Activated T-helper 1 cell treated with anti-CD3 and anti-CD28 coated beads, Interleukin-12 subunit alpha, Interleukin-12 subunit beta, Interleukin-2, Interleukin-4 antibody, amounts not matched to agents 30 ng/mL and 10 ng/mL and 1 ng/mL, durations not matched to agents 14 hours and 24 hours and 36 hours (primary cell): ENCODE data around the gene RYR2. TPM values are rescaled to one million over a fixed set of nuclear protein-coding genes. Genes with fewer than 3 reads are reported as not detected.

Experiments
- DNase-seq: peaks from one replicate; pipeline ENCODE4 v3.0.0; 2021; ENCODE audit warnings: low spot score
- H3K27ac Mint-ChIP-seq: one replicate; pipeline ENCODE4 v1.8.0; 2021; ENCODE audit warnings: mild to moderate bottlenecking, mixed read lengths
- H3K27me3 Mint-ChIP-seq: one replicate; pipeline ENCODE4 v1.8.0; 2022; ENCODE audit warnings: mild to moderate bottlenecking, moderate library complexity, mixed read lengths; ENCODE audit not compliant: insufficient read depth
- H3K36me3 Mint-ChIP-seq: one replicate; pipeline ENCODE4 v1.8.0; 2021; ENCODE audit warnings: low read depth, mixed read lengths
- H3K4me1 Mint-ChIP-seq: one replicate; pipeline ENCODE4 v1.8.0; 2021; ENCODE audit warnings: low read depth, mixed read lengths
- H3K4me3 Mint-ChIP-seq: one replicate; pipeline ENCODE4 v1.8.0; 2021; ENCODE audit warnings: mild to moderate bottlenecking, moderate library complexity, mixed read lengths
- H3K9me3 Mint-ChIP-seq: one replicate; pipeline ENCODE4 v1.8.0; 2021; ENCODE audit warnings: mixed read lengths
- intact Hi-C: fragments of 100-400 bp; cut with micrococcal nuclease; formaldehyde crosslinking; loops from one replicate; pipeline ENCODE4 v1.15.1; 2024
- total RNA-seq: library from RNA; stranded (reverse); gene quantifications from 2 replicates; pipeline ENCODE4 v1.2.3, GENCODE V29; 2022

Gene RYR2
- total RNA-seq, 1 donor from 2014 or later: not detected

GRCh38 chr1:237012361-237012760 is 29.6 kb upstream of the RYR2 start:
- Mint-ChIP-seq H3K27me3 (no peaks in the 10 kb centered on the region), H3K4me3 (no peak overlapping the region), H3K36me3 (no peaks in the 10 kb centered on the region), H3K27ac (no peak overlapping the region), H3K4me1 (no peaks in the 10 kb centered on the region), H3K9me3 (no peaks in the 10 kb centered on the region)
- intact Hi-C loops: no loop called here
- DNase-seq: no peak

DNA sequence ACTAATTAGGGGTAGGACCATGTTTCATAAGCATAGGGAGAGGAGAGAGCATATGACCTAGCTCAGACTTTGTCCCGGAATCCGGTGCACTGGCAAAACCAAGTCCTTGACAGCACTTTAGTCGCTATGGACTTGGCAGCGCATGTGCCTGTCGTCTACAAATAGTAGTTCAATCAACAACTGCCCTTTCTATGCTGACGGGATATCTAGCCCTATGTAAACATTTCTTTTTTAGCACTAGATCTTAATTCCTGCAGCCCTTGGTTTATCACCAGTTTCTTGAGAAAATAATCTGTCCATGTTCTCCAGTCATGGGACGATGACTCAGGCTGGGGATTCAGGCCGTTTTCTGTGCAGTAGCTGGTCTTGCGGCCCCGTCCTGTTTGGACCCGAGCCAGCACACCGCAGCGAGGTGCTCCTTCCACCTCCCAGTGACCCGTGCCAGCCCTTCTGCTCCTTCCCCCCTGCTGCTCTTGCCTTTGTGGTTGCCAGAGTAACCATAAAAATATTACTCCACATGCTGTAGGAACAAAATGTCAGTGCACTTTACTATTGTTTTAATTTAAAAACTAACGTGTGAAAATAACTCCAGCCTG is 29.1 kb upstream of the RYR2 start:
- Mint-ChIP-seq H3K9me3 (no peaks in the 10 kb centered on the region), H3K4me1 (no peaks in the 10 kb centered on the region), H3K36me3 (no peaks in the 10 kb centered on the region), H3K27me3 (no peaks in the 10 kb centered on the region), H3K4me3 (no peak overlapping the region), H3K27ac (no peak overlapping the region)
- intact Hi-C loops: no loop called here
- no peak for DNase-seq

DNA sequence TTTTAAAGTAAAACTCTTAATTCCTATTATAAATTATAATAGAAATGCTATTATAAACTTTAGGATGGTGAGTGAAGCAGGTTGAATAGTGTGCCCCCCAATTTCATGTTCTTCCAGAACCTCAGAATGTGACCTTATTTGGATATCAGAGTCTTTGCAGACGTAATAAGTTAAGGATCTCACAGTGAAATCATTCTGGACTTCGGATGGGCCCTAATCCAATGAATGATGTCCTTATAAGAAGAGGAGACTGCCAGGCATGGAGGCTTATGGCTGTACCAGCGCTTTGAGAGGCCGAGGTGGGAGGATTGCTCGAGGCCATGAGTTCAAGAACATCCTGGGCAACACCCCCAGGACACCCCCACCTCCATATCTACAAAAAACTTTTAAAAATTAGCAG is 28.4 kb upstream of the RYR2 start:
- no peak overlapping the region for H3K27ac Mint-ChIP-seq
- H3K4me3 Mint-ChIP-seq: no peak overlapping the region
- no peaks in the 10 kb centered on the region for H3K27me3 Mint-ChIP-seq
- H3K9me3 Mint-ChIP-seq: no peaks in the 10 kb centered on the region
- no peaks in the 10 kb centered on the region for H3K4me1 Mint-ChIP-seq
- DNase-seq: no peak
- intact Hi-C loops: no loop called here
- H3K36me3 Mint-ChIP-seq: no peaks in the 10 kb centered on the region

DNA sequence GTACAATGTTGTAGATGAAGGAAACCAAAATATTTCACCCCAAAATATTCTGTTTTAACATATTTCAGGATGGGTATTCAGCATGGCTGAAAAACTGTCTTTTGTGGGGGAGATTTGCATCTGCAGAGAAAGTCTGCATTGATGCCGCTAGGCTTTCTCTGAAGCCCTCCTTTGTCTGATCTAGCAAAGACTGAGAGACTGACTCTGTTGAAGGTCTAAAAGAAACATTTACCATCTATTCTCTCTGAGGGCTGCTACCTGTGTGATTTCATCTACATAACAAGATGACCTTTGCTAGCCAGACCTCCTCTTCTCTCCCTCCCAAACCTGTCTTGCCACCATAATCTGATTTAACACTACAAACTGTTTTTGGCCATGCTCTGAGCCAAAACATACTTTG is 25.4 kb upstream of the RYR2 start:
- no peak for DNase-seq
- Mint-ChIP-seq H3K27me3 (no peaks in the 10 kb centered on the region), H3K4me1 (no peaks in the 10 kb centered on the region), H3K27ac (no peak overlapping the region), H3K4me3 (no peak overlapping the region), H3K36me3 (no peaks in the 10 kb centered on the region), H3K9me3 (no peaks in the 10 kb centered on the region)
- intact Hi-C loops: no loop called here

- Mint-ChIP-seq H3K4me1 (no peaks in the 10 kb centered on the region), H3K4me3 (no peak overlapping the region), H3K27ac (no peak overlapping the region), H3K36me3 (no peaks in the 10 kb centered on the region), H3K9me3 (no peaks in the 10 kb centered on the region), H3K27me3 (no peaks in the 10 kb centered on the region)
- DNase-seq: no peak
- intact Hi-C loops: no loop called here
Measured at GRCh38 chr1:237018896-237019295, 23.1 kb upstream of the RYR2 start.

- Mint-ChIP-seq H3K4me3 (no peak overlapping the region), H3K27me3 (no peaks in the 10 kb centered on the region), H3K9me3 (peaks cover 5% of the 10 kb centered on the region), H3K4me1 (no peaks in the 10 kb centered on the region), H3K27ac (no peak overlapping the region), H3K36me3 (no peaks in the 10 kb centered on the region)
- no peak for DNase-seq
- intact Hi-C loops: no loop called here
Measured at GRCh38 chr1:237025358-237026074, 16.5 kb upstream of the RYR2 start.

DNA sequence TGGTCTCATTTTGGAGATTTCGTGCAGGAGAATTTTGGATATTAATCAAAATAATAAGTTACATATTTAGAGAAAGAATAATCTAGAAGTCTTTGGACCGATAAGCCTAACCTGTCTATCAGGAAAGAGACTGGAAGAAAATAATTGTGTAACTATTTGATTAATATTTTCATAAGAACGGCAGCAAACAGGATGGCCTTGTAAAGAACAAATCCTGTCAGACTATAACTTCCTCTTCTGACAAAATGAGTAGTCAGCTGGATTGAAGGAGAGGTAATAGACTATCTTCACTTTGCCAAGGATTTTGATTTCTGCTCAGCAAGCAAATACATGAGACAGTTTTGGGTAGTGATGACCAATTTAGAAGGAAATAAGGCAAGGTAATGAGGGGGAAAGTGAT is 12.7 kb upstream of the RYR2 start:
- H3K36me3 Mint-ChIP-seq: no peaks in the 10 kb centered on the region
- no peak overlapping the region for H3K27ac Mint-ChIP-seq
- DNase-seq: no peak
- intact Hi-C loops: no loop called here
- no peak overlapping the region for H3K4me3 Mint-ChIP-seq
- peaks cover 5% of the 10 kb centered on the region for H3K9me3 Mint-ChIP-seq
- no peaks in the 10 kb centered on the region for H3K4me1 Mint-ChIP-seq
- H3K27me3 Mint-ChIP-seq: peaks cover 5% of the 10 kb centered on the region

DNA sequence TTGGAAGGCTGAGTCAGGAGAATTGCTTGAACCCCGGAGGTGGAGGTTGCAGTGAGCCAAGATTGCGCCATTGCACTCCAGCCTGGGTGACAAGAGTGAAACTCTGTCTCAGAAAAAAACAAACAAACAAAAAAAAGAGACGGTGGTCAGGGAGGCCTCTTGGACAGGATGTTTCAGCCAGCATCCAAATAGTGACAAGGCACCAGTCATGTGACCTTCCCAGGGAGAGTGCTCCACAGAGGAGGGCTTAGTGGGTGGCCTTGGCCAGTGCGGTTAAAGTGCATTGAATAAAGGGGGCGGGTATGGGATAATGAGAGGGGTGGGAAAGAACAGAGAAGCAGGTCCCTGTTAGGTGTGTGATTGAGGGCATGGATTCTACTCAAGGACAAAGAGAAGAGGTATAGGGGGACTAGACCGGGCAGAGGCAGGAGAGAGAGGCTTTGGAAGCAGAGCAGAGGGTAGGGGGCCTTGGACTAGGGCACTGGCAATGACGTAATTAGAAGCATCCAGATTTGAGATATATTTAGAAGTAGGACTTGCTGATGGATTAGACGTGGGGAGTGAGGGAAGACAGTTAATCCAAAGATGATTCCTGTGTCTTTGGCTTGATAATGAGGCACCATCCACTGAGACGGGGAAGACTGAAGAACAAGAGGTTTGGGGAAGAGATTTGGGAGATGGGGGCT is 12.0 kb upstream of the RYR2 start:
- DNase-seq: no peak
- no peak overlapping the region for H3K4me3 Mint-ChIP-seq
- no peak overlapping the region for H3K27ac Mint-ChIP-seq
- no peaks in the 10 kb centered on the region for H3K36me3 Mint-ChIP-seq
- H3K27me3 Mint-ChIP-seq: peaks cover 7% of the 10 kb centered on the region
- peaks cover 5% of the 10 kb centered on the region for H3K9me3 Mint-ChIP-seq
- intact Hi-C loops: no loop called here
- no peaks in the 10 kb centered on the region for H3K4me1 Mint-ChIP-seq

DNA sequence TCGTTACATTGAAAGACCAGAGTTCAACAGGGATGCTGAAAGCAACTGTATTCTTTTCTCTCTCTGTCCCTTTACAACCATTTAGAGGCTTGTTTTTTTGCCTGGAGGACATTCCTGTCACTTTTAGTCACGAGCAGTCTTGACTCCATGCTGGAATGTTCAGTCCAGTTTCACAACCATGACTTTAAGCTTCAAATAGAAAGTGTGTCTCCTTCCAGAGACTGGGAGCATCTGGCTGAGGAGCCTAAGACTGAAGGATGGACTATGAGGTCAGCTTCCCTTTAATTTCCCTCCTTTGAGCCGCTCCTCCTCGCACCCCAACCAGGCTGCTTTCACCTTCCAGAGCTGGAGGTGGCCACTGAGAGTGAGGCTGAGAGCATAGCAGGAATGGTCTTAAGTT is 10.5 kb upstream of the RYR2 start:
- H3K27me3 Mint-ChIP-seq: peaks cover 7% of the 10 kb centered on the region
- DNase-seq: no peak
- H3K4me1 Mint-ChIP-seq: no peaks in the 10 kb centered on the region
- no peak overlapping the region for H3K4me3 Mint-ChIP-seq
- no peaks in the 10 kb centered on the region for H3K9me3 Mint-ChIP-seq
- H3K36me3 Mint-ChIP-seq: no peaks in the 10 kb centered on the region
- intact Hi-C loops: no loop called here
- no peak overlapping the region for H3K27ac Mint-ChIP-seq

DNA sequence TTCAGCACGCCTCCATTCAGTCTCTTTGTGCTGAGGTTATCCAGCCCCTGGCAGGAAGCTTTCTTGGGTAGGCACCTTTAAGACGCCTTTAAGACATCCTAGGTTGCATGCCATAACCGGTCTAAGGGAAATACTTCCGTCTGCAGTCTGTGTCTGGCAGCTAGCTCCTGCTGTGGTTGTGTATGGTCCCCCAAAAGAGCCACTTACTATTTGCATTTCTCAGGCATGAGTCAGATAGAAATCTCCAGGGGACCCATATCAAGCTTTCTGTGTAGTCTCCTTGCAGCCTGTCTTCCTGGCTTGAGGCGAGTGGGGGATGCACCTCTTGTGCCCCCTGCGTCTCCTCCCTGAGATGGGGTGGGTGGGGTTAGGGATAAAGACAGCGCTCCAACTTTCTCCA is 10.0 kb upstream of the RYR2 start:
- H3K4me3 Mint-ChIP-seq: no peak overlapping the region
- DNase-seq: no peak
- H3K27ac Mint-ChIP-seq: no peak overlapping the region
- H3K27me3 Mint-ChIP-seq: peaks cover 7% of the 10 kb centered on the region
- H3K9me3 Mint-ChIP-seq: no peaks in the 10 kb centered on the region
- H3K4me1 Mint-ChIP-seq: no peaks in the 10 kb centered on the region
- H3K36me3 Mint-ChIP-seq: no peaks in the 10 kb centered on the region
- intact Hi-C loops: no loop called here

DNA sequence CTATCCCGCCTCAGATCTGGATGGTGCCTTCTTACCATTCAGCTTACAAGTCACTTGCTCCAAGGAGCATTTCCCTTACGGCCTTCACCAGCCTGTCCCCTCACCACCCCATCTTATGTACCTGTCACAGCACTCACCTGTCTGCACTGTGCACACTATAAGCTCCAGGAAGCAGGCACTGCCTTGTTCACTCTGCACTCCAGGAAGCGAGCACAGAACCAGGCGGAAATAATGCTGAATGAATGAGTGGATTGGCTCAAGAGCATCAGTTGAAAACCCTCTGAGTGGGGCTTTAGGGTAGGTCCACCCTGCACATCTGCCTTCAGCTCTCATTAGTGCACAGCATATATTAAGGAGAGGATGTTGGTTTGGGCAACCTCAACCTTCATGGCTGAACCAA is 8.9 kb upstream of the RYR2 start:
- H3K36me3 Mint-ChIP-seq: no peaks in the 10 kb centered on the region
- no peaks in the 10 kb centered on the region for H3K4me1 Mint-ChIP-seq
- H3K9me3 Mint-ChIP-seq: no peaks in the 10 kb centered on the region
- intact Hi-C loops: no loop called here
- H3K27ac Mint-ChIP-seq: no peak overlapping the region
- no peak for DNase-seq
- peaks cover 7% of the 10 kb centered on the region for H3K27me3 Mint-ChIP-seq
- H3K4me3 Mint-ChIP-seq: no peak overlapping the region

GRCh38 chr1:237033804-237034203 is 8.2 kb upstream of the RYR2 start:
- no peaks in the 10 kb centered on the region for H3K36me3 Mint-ChIP-seq
- H3K9me3 Mint-ChIP-seq: no peaks in the 10 kb centered on the region
- peaks cover 12% of the 10 kb centered on the region for H3K27me3 Mint-ChIP-seq
- no peak for DNase-seq
- intact Hi-C loops: no loop called here
- no peak overlapping the region for H3K27ac Mint-ChIP-seq
- no peak overlapping the region for H3K4me3 Mint-ChIP-seq
- no peaks in the 10 kb centered on the region for H3K4me1 Mint-ChIP-seq

DNA sequence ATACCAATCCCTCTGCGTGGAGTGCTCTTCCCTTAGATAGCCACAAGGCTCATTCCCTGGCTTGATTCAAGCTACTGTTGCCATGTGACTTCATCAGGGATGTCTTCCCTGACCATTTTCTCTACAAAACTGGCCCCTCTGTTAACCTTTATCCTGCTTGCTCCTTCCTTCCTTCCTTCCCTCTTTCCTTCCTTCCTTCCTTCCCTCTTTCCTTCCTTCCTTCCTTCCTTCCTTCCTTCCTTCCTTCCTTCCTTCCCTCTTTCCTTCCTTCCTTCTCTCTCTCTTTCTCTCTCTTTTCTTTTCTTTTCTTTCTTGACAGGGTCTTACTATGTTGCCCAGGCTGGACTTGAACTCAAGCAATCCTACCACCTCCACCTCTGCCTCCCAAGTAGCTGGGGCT is 6.2 kb upstream of the RYR2 start:
- intact Hi-C loops: no loop called here
- no peak overlapping the region for H3K4me3 Mint-ChIP-seq
- no peaks in the 10 kb centered on the region for H3K9me3 Mint-ChIP-seq
- no peak for DNase-seq
- no peaks in the 10 kb centered on the region for H3K36me3 Mint-ChIP-seq
- peaks cover 22% of the 10 kb centered on the region for H3K27me3 Mint-ChIP-seq
- no peaks in the 10 kb centered on the region for H3K4me1 Mint-ChIP-seq
- no peak overlapping the region for H3K27ac Mint-ChIP-seq
